NCI-H146 treated with DMSO at 0.1 percent for 48 hours (cell line): ENCODE data around the gene THRB.

Experiments
- DNase-seq: peaks from one replicate; lab custom pipeline; 2025; ENCODE audit not compliant: unreplicated experiment; lab: John Stamatoyannopoulos, UW

Gene THRB

DNA sequence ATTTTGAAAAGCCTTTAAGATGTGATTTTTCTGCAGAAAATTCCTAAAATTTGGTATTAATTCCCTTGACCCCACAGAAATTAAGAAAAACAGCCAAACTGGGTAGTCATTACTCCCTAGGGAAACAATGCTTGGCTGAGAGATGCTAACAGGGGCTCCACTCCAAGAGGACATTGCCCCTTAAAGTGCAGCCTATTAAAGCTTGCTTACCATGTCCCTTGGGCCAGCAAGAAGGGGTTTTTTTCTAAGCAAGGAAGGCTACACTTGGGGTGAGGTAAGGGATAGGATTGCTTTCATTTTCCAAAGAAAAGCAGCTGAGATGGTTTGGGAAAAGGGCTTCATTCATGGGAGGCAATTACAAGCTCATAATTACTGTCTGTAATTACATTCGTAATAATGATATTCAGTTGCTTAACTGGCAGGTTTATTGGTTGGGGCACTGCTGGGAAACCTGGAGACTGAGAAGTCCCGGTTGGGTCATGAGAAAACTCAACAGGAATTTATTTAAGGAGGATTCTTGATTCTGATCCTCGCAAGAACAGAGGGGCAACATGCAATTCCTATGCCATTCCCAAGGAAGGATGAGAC is 302.1 kb downstream of the THRB start:
- peak; percentile 32 for DNase-seq

- no peak for DNase-seq
Measured at GRCh38 chr3:24191801-24192403, 302.7 kb downstream of the THRB start.

DNA sequence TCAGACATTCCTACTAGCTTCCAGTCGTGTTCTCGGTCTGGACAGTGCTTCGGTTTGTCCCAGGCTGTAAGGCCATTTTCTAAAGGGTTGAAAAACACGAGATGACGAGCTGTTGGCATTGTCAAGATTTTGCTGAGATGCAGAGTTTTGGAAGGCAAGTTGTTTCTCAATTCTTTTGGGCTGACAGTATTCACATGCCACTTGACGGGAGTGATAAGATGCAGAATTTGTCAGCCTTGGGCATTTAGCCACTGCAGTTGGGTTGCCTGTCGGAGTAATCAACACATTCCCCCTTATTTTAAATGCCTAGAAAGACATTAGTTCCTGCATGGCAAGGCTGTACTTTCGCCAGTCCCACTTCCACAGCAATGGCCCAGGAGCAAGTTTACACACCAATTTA is 304.4 kb downstream of the THRB start:
- no peak for DNase-seq

DNA sequence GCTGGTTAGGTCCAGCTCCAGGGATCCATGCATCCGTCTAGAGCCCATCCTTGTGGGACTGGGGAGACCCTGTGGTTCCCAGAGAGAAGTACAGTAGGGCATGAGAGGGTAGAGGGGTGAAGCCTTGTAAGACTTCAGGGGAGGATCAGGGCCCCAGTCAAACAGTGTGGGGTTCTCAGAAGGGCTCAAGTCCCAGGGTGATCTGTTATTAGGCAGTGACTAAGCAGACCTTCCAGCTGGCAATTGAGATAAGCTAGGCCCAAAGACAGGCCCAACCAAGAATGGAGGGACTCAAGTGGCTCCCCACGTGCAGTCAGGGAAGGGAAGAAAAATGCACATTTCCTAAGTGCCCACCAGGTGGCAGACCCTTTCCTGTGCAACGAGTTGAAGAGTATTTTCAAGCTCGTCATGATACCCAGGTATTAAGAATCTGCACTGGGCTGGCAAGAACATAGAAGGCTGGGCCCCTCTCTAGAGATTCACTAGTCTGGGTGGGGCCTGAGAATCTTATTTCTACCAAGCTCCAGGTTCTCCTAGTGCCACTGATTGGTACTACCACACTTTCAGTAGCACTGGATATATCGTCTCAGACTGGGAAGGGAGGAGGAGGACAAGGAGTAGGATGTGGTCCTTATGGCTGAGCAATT is 308.8 kb downstream of the THRB start:
- peak; percentile 61 for DNase-seq

- DNase-seq = no peak
Measured at GRCh38 chr3:24184528-24185176, 310.0 kb downstream of the THRB start.

DNA sequence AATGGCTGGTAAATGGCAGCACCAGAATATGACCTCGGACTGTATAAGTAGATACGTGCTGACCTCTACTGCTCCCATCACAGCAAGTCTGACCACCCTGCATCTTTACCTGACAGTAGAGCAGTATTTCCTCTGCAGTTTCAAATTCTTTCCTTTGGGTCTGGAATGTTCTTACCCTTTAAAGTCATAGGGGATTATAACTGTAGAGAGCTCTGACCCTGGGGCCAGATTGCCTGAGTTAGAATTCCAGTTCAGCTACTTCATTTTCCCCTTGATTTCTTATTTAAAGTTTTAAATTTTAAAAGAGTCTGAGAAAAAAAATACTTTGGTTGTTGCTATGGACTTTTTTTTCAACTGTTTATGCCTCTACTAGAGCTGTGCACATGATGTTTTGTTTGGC is 311.9 kb downstream of the THRB start:
- DNase-seq = no peak

DNA sequence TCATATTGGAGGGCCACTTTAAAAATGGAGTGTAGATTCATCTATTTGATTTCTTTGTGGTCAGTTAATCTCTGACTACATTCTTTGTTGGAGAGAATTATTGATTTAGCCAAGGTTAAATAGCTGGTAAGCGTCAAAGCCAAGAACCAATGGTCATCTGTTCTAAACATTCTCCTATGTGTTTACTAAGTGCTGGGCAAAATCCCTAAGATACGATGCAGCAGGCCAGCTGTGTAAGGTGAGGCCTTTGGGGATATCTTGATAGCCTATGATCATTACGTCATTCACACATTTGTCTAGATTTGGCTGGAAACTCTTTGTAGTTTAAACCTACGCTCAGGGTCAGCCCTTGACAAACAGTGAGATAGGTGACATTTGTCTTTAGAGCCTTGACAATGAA is 313.4 kb downstream of the THRB start:
- DNase-seq = no peak

DNA sequence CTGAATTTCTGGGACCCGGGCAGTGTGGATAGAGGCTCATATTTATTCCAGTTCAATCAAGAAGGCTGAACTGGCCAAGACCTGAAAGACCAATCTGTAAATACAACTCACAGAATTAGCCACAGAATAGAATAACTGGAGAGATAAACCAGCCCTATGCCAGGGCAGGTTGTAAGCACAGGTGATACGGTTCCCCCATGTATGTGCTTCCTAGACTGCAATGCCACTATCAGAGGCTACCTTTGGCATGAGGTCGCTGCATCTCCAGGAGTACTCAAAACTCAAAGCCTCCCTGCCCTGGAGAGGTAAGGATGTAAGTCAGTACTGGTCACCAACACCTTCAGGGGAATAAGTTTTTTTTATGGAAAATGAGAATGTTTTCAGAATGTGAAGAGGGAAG is 314.0 kb downstream of the THRB start:
- DNase-seq = no peak

DNA sequence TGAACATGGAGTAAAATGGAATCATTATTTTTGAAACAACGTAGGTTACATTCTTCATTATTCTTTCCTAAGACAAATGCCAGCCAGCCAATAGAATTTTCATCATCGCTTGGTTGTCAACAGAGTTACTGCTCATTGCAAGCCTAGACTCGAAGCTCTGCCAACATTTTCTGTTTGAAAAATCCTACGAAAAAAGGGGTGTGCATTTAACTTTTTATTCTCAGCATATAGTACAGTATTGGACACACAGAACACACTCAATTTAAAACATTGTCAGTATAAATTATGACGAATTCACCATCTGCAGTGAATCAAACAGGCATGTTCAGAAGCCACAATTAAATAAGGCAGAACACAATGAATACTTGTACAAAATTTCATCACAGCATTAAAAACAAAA is 317.4 kb downstream of the THRB start:
- no peak for DNase-seq

DNA sequence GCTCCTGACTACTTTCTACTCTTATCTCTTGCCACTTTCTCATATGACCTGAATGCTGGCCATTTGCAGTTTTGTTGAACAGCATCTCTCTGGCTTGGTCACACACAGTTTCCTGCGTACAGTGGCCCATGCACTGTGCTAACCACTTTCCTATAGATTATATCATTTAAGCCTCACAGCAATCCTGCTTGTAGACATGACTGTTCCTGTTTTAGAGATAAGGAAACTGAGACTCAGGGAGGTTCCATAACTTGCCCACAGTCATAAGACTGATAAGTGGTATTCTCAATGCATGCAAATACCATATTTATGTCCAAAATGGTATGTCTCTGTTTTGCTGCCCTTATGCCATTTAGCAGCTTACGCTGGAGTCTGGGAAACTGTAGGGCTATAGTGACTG is 320.0 kb downstream of the THRB start:
- DNase-seq = no peak

DNA sequence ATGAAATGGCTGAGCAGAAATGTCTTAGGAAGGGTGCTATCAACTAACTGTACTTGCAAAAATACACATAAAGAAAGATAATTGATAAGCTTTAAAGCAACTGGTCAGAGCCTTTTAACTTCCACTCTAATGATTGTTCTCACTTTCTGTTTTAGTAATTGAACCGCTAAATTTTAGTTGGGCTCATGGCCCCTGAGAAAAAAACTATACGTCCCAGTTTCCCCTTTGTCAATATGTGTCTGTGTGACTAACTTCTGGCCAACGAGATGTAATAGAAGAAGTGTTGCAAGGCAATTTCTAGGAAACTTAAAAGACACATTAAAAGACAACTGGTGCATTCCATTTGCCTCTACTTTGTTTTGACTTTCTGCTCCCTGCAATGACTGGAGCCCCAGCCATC is 325.7 kb downstream of the THRB start:
- no peak for DNase-seq

DNA sequence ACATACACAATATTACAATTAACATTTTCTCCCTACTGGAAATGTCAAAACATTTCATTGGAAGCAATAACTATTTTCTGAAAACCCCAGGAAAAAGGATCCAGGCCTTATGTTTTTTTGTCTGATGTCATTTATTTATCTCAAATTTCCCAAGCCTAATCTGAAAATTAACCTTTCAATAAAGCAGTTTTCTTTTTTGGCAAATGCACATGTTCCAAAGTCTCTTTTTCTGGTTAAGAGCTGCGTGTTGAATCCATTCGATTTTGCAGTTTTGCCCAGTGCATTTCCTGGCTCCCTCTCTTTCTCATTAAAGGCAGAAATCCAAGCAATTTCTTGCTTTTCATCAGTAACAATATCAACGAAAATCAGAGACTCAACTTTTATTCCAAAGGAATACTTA is 327.2 kb downstream of the THRB start:
- no peak for DNase-seq

DNA sequence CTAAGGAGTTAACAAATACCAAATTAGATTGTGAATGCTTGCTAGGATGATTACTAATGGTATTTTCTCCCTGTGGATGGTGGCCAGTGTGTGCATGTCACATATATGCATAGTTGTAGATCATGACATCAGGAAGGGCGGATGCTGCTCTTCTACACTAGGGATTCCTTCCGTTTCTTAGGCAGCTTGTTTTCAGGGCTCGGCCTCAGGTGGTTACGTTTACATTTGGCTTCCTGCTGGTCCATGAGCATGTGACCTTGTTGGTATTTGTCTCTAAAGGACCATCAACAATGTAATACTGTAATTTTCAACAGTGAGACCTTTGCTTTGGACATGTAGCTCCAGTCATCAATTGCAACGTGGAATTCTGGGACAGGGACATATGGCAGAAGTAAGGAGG is 328.1 kb downstream of the THRB start:
- no peak for DNase-seq

- DNase-seq = no peak
Measured at GRCh38 chr3:24165603-24165982, 329.1 kb downstream of the THRB start.

GRCh38 chr3:24164967-24165602 is 329.6 kb downstream of the THRB start:
- DNase-seq = no peak

GRCh38 chr3:24162929-24163328 is 331.7 kb downstream of the THRB start:
- DNase-seq = peak; percentile 87

- DNase-seq = peak; percentile 17
Measured at GRCh38 chr3:24161841-24162240, 332.8 kb downstream of the THRB start.

DNA sequence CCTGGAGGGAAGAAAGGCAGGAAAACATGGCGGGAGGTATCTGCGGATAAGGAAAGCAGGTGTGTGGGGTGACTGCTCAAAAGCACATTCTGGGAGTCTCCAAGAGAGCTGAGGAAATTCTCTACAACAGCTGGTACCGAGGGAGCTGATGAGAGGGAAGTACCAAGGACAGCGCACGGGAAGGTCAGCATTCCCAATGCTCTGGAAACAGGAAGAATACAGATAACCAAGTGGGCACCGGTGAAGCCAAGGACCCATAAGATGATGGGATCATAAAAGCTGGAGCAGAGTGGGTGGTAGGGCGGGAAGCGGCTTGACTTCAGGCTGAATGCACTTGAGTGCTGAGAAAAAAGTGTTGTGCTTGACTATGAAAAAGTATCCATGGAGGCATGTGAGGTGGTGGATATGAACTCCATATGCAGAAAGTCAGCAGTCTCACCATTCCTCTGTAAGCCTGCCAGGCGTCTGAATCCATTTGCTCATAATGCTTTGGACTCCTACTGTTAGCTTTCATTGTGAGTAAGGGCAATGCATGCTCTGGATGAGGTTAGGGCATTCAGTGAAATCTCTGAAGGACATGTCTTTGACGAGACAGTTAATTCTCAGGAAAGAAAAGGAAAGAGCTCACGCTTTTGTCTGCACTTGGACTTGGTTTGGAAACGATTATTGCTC is 334.1 kb downstream of the THRB start:
- DNase-seq = peak; percentile 59

DNA sequence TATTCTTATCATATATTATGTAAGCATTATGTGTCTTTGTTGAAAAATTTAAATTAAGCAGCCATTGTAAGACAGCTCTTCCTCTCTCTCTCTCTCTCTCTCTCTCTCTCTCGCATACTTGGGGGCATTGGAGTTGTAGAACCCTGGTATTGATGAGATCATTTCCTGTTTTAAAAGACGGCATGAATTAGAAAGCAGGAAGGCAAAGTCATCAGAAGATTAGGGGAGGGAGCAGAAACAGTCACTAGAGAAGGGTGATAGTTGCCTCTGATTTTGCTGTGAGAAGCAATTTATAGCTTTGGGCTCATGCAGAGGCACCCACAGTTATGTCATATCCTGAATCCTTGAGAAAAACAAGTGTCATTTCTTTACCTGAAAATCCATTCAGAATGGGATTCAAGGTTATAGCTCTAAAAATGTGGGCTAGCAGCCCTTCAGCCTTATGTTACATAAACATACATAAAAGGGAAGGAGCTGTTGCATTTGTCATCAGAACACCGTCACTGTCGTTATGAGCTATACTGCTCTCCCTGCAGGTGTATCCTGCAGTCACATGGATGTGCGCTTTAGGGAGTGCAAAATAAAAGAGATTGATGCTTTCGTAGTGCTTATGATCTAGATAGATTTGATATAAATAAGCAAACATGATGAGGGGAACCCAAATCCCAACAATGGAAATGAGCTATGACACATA is 335.7 kb downstream of the THRB start:
- no peak for DNase-seq

- no peak for DNase-seq
Measured at GRCh38 chr3:24157106-24157505, 337.5 kb downstream of the THRB start.

DNA sequence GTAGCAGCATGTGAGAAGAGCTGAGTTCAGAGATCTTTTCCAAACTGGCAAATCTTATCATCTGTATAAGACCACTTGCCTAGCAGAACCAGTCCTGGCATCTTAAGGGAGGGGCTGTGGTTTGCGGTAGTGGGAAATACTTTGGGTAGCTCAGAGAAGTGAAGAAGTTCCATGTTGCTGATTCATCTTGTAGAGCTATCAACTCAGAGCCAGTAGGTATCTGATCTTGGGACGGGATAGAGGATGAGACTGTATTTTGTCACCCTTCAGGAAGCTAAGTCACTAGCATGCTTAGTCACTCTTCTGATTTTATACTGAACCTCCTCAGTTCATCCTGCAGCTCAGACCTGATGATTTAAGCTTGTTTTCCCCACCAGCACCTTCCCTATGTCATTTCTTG is 338.2 kb downstream of the THRB start:
- no peak for DNase-seq
